Naive thymus-derived CD4-positive, alpha-beta T cell (primary cell): ENCODE results near the gene SMG9. TPM values are rescaled to one million over a fixed set of nuclear protein-coding genes. Genes with fewer than 3 reads are reported as not detected.
A peak's percentile ranks its signal among the peaks of the same experiment; 100 is the strongest.

Experiments used
- ATAC-seq: fragments of 150-1000 bp; cut with Tn5 transposase; 2 replicates; pipeline ENCODE4 v1.10.0; 2021; ENCODE audit warnings: mild to moderate bottlenecking, moderate library complexity
- CTCF ChIA-PET: fragments of 350-600 bp; sonication (Branson Sonifier 250); formaldehyde crosslinking; loops from one replicate; lab custom pipeline; 2021; ENCODE audit warnings: antibody characterized with exemption; lab: Charles Lee
- POLR2A ChIA-PET: fragments of 350-600 bp; sonication (Branson Sonifier 250); formaldehyde crosslinking; loops from one replicate; lab custom pipeline; 2021; ENCODE audit warnings: antibody characterized with exemption, inconsistent platforms; lab: Charles Lee
- DNase-seq, 9 donors: peaks; one replicate each; pipeline versions ENCODE4 v3.0.0 to v3.0.0-alpha.2; 2020 to 2022; ENCODE audit warnings: mixed read lengths in 1 of 9
- H3K27ac ChIP-seq: one replicate; pipeline ENCODE4 v1.7.0; 2013; ENCODE audit warnings: mild to moderate bottlenecking, low read depth, low read length, moderate library complexity
- H3K27me3 ChIP-seq, 2 donors: one replicate each; pipeline ENCODE4 v1.7.0; 2013; ENCODE audit warnings: low read length in 2 of 2, mild to moderate bottlenecking in 2 of 2, moderate library complexity in 2 of 2; ENCODE audit not compliant: control insufficient read depth in 2 of 2, insufficient read depth in 2 of 2
- H3K36me3 ChIP-seq, 3 experiments: 1 replicate in 2 of 3; 2 replicates in 1 of 3; pipeline ENCODE4 v1.7.0; 2013; ENCODE audit warnings: low read length in 3 of 3, mild to moderate bottlenecking in 3 of 3, moderate library complexity in 1 of 3; ENCODE audit not compliant: insufficient read depth in 3 of 3, control insufficient read depth in 2 of 3
- H3K4me1 ChIP-seq, 2 donors: one replicate each; pipeline ENCODE4 v1.7.0; 2013; ENCODE audit warnings: low read length in 2 of 2, mild to moderate bottlenecking in 2 of 2, moderate library complexity in 1 of 2; ENCODE audit not compliant: control insufficient read depth in 2 of 2, insufficient read depth in 2 of 2
- H3K4me3 ChIP-seq: 2 replicates; pipeline ENCODE4 v1.7.0; 2013; ENCODE audit warnings: mild to moderate bottlenecking, low read length
- H3K9me3 ChIP-seq, 3 experiments: 1 replicate in 2 of 3; 2 replicates in 1 of 3; pipeline ENCODE4 v1.7.0; 2013; ENCODE audit warnings: low read length in 3 of 3; ENCODE audit not compliant: control insufficient read depth in 2 of 3
- H3K27ac Mint-ChIP-seq, 9 donors: one replicate each; pipeline ENCODE4 v1.8.0; 2020 to 2022; ENCODE audit warnings: mixed read lengths in 9 of 9, mild to moderate bottlenecking in 8 of 9, moderate library complexity in 5 of 9, inconsistent platforms in 2 of 9
- H3K27me3 Mint-ChIP-seq, 5 donors: one replicate each; pipeline ENCODE4 v1.8.0; 2021 to 2022; ENCODE audit warnings: mixed read lengths in 5 of 5, mild to moderate bottlenecking in 1 of 5
- H3K36me3 Mint-ChIP-seq, 5 donors: one replicate each; pipeline ENCODE4 v1.8.0; 2020 to 2022; ENCODE audit warnings: mixed read lengths in 5 of 5, mild to moderate bottlenecking in 3 of 5, inconsistent platforms in 1 of 5
- H3K4me1 Mint-ChIP-seq, 7 donors: one replicate each; pipeline ENCODE4 v1.8.0; 2020 to 2022; ENCODE audit warnings: mixed read lengths in 7 of 7, mild to moderate bottlenecking in 3 of 7, inconsistent platforms in 1 of 7
- H3K4me3 Mint-ChIP-seq, 10 donors: one replicate each; pipeline ENCODE4 v1.8.0; 2020 to 2022; ENCODE audit warnings: mild to moderate bottlenecking in 10 of 10, mixed read lengths in 10 of 10, moderate library complexity in 6 of 10, inconsistent platforms in 2 of 10
- H3K9me3 Mint-ChIP-seq, 11 donors: one replicate each; pipeline ENCODE4 v1.8.0; 2020 to 2022; ENCODE audit warnings: mixed read lengths in 11 of 11, mild to moderate bottlenecking in 4 of 11, inconsistent platforms in 1 of 11, moderate library complexity in 1 of 11
- intact Hi-C, 2 donors: fragments of 100-400 bp; cut with micrococcal nuclease; formaldehyde crosslinking; loops; one replicate each; pipeline ENCODE4 v1.15.1; 2023
- polyA plus RNA-seq, 2 donors: library from polyadenylated mRNA; unstranded; fragments of 300-500 nt; fragmentation: Illumina TruSeq; gene quantifications; one replicate each; pipeline ENCODE4 v1.2.3, GENCODE V29; 2021
- total RNA-seq, 6 experiments: library from RNA in 5 of 6; stranded (reverse) in 5 of 6; gene quantifications; 1 replicate in 5 of 6; 2 replicates in 1 of 6; pipeline ENCODE4 v1.2.3 and lab custom pipeline; 2021 to 2026

SMG9 gene
- total and polyA plus RNA-seq, 7 experiments from 2014 or later = 7.9 to 75.9 (median 50.5) TPM

DNA sequence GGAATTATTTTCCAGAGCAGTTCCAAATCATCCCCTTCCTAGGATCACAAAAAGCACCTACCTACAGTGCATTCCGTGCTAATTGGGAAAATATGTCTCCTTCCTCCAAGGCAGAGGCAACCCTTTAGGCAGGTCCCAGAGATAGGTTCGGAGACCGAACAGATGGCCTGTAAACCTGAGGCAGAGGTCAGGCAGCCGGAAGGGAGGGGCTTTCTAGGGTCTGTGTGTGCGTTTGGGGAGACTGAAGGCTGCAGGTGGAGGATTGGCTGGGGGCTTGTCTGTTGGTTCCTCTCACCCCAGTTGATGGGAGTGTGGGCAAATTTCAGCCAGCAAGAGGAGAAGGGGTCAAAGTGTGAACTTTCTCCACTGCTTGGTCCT, 19.0 kb upstream of the SMG9 start:
- Mint-ChIP-seq H3K27me3 (no peaks in the 10 kb centered on the region), H3K4me3 (no peak overlapping the region), H3K9me3 (peaks cover 0 to 4% (median 0%) of the 10 kb centered on the region in 11 donors), H3K36me3 (peaks cover 0 to 30% (median 4%) of the 10 kb centered on the region in 5 donors), H3K27ac (peak overlapping the region in 1 of 9 donors; percentile 21), H3K4me1 (peaks cover 31 to 51% (median 36%) of the 10 kb centered on the region in 7 donors)
- ChIA-PET POLR2A (interaction anchor here (7.9 kb wide), 1 partner anchor 8 kb away, joined by 100 read pairs; no protein-coding TSS in a partner anchor), CTCF (no interaction called here)
- no peaks in the 10 kb centered on the region for H3K9me3 ChIP-seq
- no peak overlapping the region for H3K4me3 ChIP-seq
- peaks cover 0 to 46% (median 0%) of the 10 kb centered on the region in 3 experiments for H3K36me3 ChIP-seq
- ATAC-seq = no peak
- peaks cover 12 to 27% of the 10 kb centered on the region in 2 donors for H3K4me1 ChIP-seq
- H3K27me3 ChIP-seq = no peaks in the 10 kb centered on the region
- no peak overlapping the region for H3K27ac ChIP-seq
- intact Hi-C loops = no loop called here
- DNase-seq = no peak

DNA sequence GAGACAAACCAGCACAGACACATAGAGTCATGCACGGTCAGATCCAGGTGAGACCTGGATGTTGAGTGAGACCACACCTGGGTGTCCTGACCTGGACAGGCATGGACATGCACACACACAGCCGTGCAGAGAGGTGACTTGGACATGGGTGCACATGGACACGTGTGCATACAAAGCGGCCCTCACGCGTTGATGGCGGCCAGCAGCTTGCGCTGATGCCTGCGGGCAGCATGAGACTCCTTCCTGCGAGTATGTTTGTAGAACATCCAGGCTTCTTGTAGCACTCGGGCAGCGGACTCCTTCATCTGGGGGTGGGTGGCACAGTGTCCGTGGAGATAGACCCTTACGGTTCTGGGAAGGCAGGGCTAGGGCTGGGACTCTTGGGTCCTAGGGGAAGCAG, 14.5 kb upstream of the SMG9 start:
- H3K36me3 ChIP-seq = peaks cover 0 to 60% (median 0%) of the 10 kb centered on the region in 3 experiments
- no peaks in the 10 kb centered on the region for H3K27me3 Mint-ChIP-seq
- H3K9me3 ChIP-seq = no peaks in the 10 kb centered on the region
- no peak overlapping the region for H3K27ac ChIP-seq
- no peaks in the 10 kb centered on the region for H3K27me3 ChIP-seq
- peaks cover 0 to 1% (median 0%) of the 10 kb centered on the region in 11 donors for H3K9me3 Mint-ChIP-seq
- ATAC-seq (no peak), DNase-seq (no peak)
- H3K4me1 ChIP-seq = peaks cover 23 to 32% of the 10 kb centered on the region in 2 donors
- intact Hi-C loops = no loop called here
- no peak overlapping the region for H3K4me3 Mint-ChIP-seq
- H3K4me1 Mint-ChIP-seq = peaks cover 26 to 61% (median 30%) of the 10 kb centered on the region in 7 donors
- peak overlapping the region in 2 of 9 donors; percentile 20 to 47 for H3K27ac Mint-ChIP-seq
- no peak overlapping the region for H3K4me3 ChIP-seq
- POLR2A ChIA-PET = interaction anchor here (1.6 to 11.8 kb wide), 2 partner anchors 8 to 9 kb away, joined by 5 to 100 read pairs; partner anchors contain the start of gene KCNN4
- CTCF ChIA-PET = interaction anchor here (0.8 to 1.0 kb wide), 2 partner anchors 24 kb away, joined by 3 to 4 read pairs; no protein-coding TSS in a partner anchor
- peaks cover 0 to 32% (median 4%) of the 10 kb centered on the region in 5 donors for H3K36me3 Mint-ChIP-seq

DNA sequence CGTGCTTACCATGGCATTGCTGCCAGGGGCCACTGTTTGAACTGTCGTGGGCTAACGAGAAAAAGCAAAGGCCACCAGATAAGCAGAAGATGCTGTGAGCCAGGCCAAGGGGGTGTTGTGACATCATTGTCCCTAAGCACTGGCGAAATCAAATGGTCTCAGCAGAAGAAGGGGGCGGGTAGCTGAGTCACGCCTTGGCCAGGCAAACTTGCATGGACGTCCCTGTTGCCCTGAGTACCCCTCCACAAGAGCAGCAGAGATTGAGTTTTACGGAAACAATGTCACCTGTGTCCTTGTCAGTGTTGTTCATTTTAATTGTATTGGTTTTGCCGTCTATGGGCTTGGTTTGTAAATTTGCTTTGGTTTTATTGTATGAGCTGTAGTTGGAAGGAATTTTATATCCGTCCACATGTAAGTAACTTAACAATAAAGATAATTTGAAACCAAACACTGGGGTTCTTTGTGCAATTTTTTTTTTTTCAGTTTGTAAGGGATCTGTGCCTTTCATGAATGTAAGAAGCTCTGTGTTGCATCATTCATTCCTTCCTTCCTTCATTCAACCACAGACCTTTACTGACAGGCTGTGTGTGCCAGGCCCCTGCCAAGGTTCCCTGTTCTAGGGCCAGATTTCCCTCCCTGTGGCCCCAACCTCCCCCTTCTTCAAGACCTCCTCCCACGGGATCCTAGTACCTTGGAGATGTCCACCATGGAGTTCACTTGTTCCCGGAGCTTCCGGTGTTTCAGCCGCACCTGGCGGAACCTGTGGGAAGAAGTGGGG, 13.7 kb upstream of the SMG9 start:
- peaks cover 23 to 32% of the 10 kb centered on the region in 2 donors for H3K4me1 ChIP-seq
- Mint-ChIP-seq H3K9me3 (peaks cover 0 to 1% (median 0%) of the 10 kb centered on the region in 11 donors), H3K4me1 (peaks cover 29 to 68% (median 33%) of the 10 kb centered on the region in 7 donors), H3K4me3 (no peak overlapping the region), H3K27ac (peak overlapping the region in 7 of 9 donors; percentile 20 to 92 (median 47)), H3K36me3 (peaks cover 0 to 32% (median 4%) of the 10 kb centered on the region in 5 donors), H3K27me3 (no peaks in the 10 kb centered on the region)
- H3K27ac ChIP-seq = no peak overlapping the region
- H3K27me3 ChIP-seq = no peaks in the 10 kb centered on the region
- intact Hi-C loops = no loop called here
- CTCF ChIA-PET = interaction anchor here (1.0 to 1.6 kb wide), 3 partner anchors 12 to 100 kb away, joined by 4 read pairs; no protein-coding TSS in a partner anchor
- POLR2A ChIA-PET = interaction anchor here (0.6 to 11.8 kb wide), 2 partner anchors 9 to 167 kb away, joined by 4 to 100 read pairs; partner anchors contain the start of gene KCNN4
- peaks cover 0 to 52% (median 0%) of the 10 kb centered on the region in 3 experiments for H3K36me3 ChIP-seq
- no peak for DNase-seq
- H3K4me3 ChIP-seq = no peak overlapping the region
- peak; percentile 19 for ATAC-seq
- H3K9me3 ChIP-seq = no peaks in the 10 kb centered on the region

DNA sequence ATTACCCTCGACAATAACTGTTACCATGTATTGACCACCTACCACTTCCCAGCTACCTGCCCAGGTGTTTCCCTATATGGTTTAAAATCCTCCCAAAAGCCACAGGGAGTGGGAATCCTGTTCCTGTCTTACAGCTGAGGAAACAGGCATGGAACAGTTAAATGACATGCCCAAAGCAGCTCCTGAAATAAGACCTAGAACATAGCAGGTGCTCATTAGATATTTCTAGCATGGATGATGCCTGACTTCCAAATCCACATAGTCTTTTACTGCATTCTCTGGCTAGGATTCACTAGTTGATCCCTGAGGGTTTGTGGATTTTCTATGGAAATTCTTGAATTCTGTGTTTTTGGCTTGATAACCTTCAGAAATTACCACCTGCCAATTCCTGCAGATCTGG, 13.1 kb upstream of the SMG9 start:
- no peak overlapping the region for H3K4me3 ChIP-seq
- peaks cover 23 to 32% of the 10 kb centered on the region in 2 donors for H3K4me1 ChIP-seq
- Mint-ChIP-seq H3K4me3 (no peak overlapping the region), H3K36me3 (peaks cover 0 to 34% (median 4%) of the 10 kb centered on the region in 5 donors), H3K27ac (peak overlapping the region in 8 of 9 donors; percentile 36 to 94 (median 71)), H3K27me3 (no peaks in the 10 kb centered on the region), H3K9me3 (peaks cover 0 to 1% (median 0%) of the 10 kb centered on the region in 11 donors), H3K4me1 (peaks cover 32 to 68% (median 38%) of the 10 kb centered on the region in 7 donors)
- H3K27me3 ChIP-seq = no peaks in the 10 kb centered on the region
- no peaks in the 10 kb centered on the region for H3K9me3 ChIP-seq
- H3K36me3 ChIP-seq = peaks cover 0 to 47% (median 0%) of the 10 kb centered on the region in 3 experiments
- DNase-seq (no peak), ATAC-seq (no peak)
- intact Hi-C loops = no loop called here
- H3K27ac ChIP-seq = no peak overlapping the region
- ChIA-PET POLR2A (interaction anchor here (0.6 to 11.8 kb wide), 2 partner anchors 10 to 168 kb away, joined by 4 to 100 read pairs; partner anchors contain the start of gene KCNN4), CTCF (interaction anchor here (0.5 to 1.6 kb wide), 4 partner anchors 12 to 1667 kb away, joined by 3 to 4 read pairs (median 4); no protein-coding TSS in a partner anchor)

DNA sequence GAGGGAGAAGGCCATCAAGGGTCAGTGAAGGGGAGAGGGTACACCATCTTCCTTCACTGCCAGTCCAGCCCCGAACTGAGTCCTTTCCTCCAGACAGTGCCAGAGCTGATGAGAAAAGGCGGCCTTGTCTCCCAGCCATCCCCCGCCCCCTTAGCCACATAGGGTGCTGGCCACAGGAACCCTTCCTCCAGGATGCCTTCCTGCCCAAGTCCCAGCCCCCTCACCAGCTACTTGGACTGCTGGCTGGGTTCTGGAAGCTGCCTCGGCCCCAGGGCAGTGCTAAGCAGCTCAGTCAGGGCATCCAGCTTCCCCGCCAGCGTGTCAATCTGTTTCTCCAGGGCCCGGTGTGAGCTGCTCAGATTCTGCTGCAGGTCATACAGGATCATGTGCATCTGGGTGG, 12.6 kb upstream of the SMG9 start:
- intact Hi-C loops = no loop called here
- POLR2A ChIA-PET = interaction anchor here (11.8 kb wide), 1 partner anchor 10 kb away, joined by 100 read pairs; the partner anchor contains the start of gene KCNN4
- ATAC-seq = no peak

DNA sequence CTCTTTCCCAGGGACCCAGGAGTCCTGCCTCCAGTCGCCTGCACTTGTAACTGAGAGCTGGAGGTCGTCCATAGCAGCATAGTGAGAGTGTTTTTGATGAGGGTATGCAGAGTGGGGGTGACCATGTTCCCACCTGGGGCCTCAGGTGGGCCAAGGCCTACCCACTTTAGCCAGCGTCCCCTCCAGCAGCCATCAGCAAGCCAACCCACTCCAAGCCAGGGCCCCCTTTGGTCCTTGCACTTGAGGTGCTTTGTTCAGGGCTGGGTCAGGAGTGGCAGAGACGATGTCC, 11.9 kb upstream of the SMG9 start:
- Mint-ChIP-seq H3K9me3 (peaks cover 0 to 1% (median 0%) of the 10 kb centered on the region in 11 donors), H3K36me3 (peaks cover 0 to 35% (median 4%) of the 10 kb centered on the region in 5 donors), H3K27ac (peak overlapping the region; percentile 63 to 94 (median 87)), H3K4me1 (peaks cover 32 to 73% (median 42%) of the 10 kb centered on the region in 7 donors), H3K27me3 (no peaks in the 10 kb centered on the region), H3K4me3 (peak overlapping the region in 8 of 10 donors; percentile 33 to 80 (median 58))
- POLR2A ChIA-PET = interaction anchor here (0.9 to 11.8 kb wide), 4 partner anchors 11 to 18 kb away, joined by 3 to 100 read pairs (median 19); partner anchors contain the start of genes KCNN4 and SMG9
- no peak for DNase-seq
- intact Hi-C loops = loop anchor here in 1 of 2 donors (1.0 kb wide), 1 partner anchor 19 kb away; no protein-coding TSS in a partner anchor
- Histone ChIP-seq H3K4me3 (no peak overlapping the region), H3K36me3 (peaks cover 0 to 44% (median 0%) of the 10 kb centered on the region in 3 experiments), H3K4me1 (peaks cover 23 to 32% of the 10 kb centered on the region in 2 donors), H3K27me3 (no peaks in the 10 kb centered on the region), H3K9me3 (no peaks in the 10 kb centered on the region), H3K27ac (peak overlapping the region; percentile 45)
- no peak for ATAC-seq
- CTCF ChIA-PET = interaction anchor here (0.7 to 2.7 kb wide), 6 partner anchors 9 to 97 kb away, joined by 3 to 11 read pairs (median 6); partner anchors contain the start of gene PLAUR

More for the DNA sequence above, 12.6 kb upstream of the SMG9 start:
- no peaks in the 10 kb centered on the region for H3K27me3 ChIP-seq
- H3K9me3 Mint-ChIP-seq = peaks cover 0 to 1% (median 0%) of the 10 kb centered on the region in 11 donors
- H3K36me3 ChIP-seq = peaks cover 0 to 47% (median 0%) of the 10 kb centered on the region in 3 experiments
- H3K4me3 ChIP-seq = no peak overlapping the region
- H3K27ac Mint-ChIP-seq = peak overlapping the region in 8 of 9 donors; percentile 57 to 94 (median 87)
- H3K36me3 Mint-ChIP-seq = peaks cover 0 to 35% (median 4%) of the 10 kb centered on the region in 5 donors
- H3K9me3 ChIP-seq = no peaks in the 10 kb centered on the region
- no peaks in the 10 kb centered on the region for H3K27me3 Mint-ChIP-seq
- H3K27ac ChIP-seq = peak overlapping the region; percentile 45
- CTCF ChIA-PET = interaction anchor here (0.5 to 1.6 kb wide), 4 partner anchors 13 to 1667 kb away, joined by 3 to 4 read pairs (median 4); no protein-coding TSS in a partner anchor
- DNase-seq = no peak
- H3K4me1 Mint-ChIP-seq = peaks cover 32 to 72% (median 40%) of the 10 kb centered on the region in 7 donors
- no peak overlapping the region for H3K4me3 Mint-ChIP-seq
- peaks cover 23 to 32% of the 10 kb centered on the region in 2 donors for H3K4me1 ChIP-seq
